ENCODE measurements around the gene PLEKHM2. TPM values are rescaled to one million over a fixed set of nuclear protein-coding genes. Genes with fewer than 3 reads are reported as not detected.

Gene PLEKHM2
- total and polyA plus RNA-seq, 2 of the 8 experiments (the other 6 are each of a cell fraction or from before 2014, with no cell fraction given): 38.3 to 47.6 TPM

GRCh38 chr1:15649937-15650336 is 34.2 kb upstream of the PLEKHM2 start:
- no peaks in the 10 kb centered on the region for H3K23me2 ChIP-seq (ENCODE audit: low read depth, low read length)
- no peak overlapping the region for H3K14ac ChIP-seq (ENCODE audit: insufficient read length)
- H3K36me3 ChIP-seq (ENCODE audit: control insufficient read depth in 2 of 4, insufficient read depth in 4 of 4, low read length in 3 of 4): peaks cover 4 to 50% (median 29%) of the 10 kb centered on the region in 4 experiments; a peak in 7 of 8 replicates
- no peak overlapping the region for H3K56ac ChIP-seq (replicated peaks; ENCODE audit: insufficient read length, low read depth, low read length)
- H2BK12ac ChIP-seq (ENCODE audit: low read depth, low read length): no peak overlapping the region
- H4K91ac ChIP-seq (replicated peaks; ENCODE audit: insufficient read length, low read length): no peak overlapping the region
- no peaks in the 10 kb centered on the region for H4K20me1 ChIP-seq (replicated peaks in 1 of 2; ENCODE audit: control insufficient read depth in 1 of 2, insufficient read depth in 2 of 2, low read length in 2 of 2)
- 93% methylated on average over 1 of the region's 1 CpG; no CpG with 5 or more reads in 1 of the 2 experiments for WGBS, 2 experiments (ENCODE audit: extremely low coverage in 1 of 2, insufficient coverage in 1 of 2, insufficient read length in 1 of 2, insufficient replicate concordance in 2 of 2, low coverage in 1 of 2, low lambda C conversion rate in 2 of 2, missing lambda C conversion rate in 1 of 2)
- H2AFZ ChIP-seq (ENCODE audit: low read length): no peak overlapping the region
- DNase-seq (ENCODE audit: low read depth in 1 of 2, low spot score in 2 of 2) (no peak), FAIRE-seq (no peak)
- H2AK5ac ChIP-seq (ENCODE audit: low read depth, low read length): no peak overlapping the region
- H3K4me1 ChIP-seq (replicated peaks in 1 of 4; ENCODE audit: control insufficient read depth in 3 of 4, insufficient read depth in 4 of 4, low read length in 3 of 4): no peaks in the 10 kb centered on the region
- H2BK15ac ChIP-seq (ENCODE audit: low read length): no peak overlapping the region
- no peak overlapping the region for H4K8ac ChIP-seq (ENCODE audit: extremely low read depth, insufficient read depth, low read length)
- no peak overlapping the region for H4K5ac ChIP-seq (ENCODE audit: insufficient read length, low read depth, low read length)
- peaks cover 0 to 3% of the 10 kb centered on the region in 2 experiments; a peak in 1 of 4 replicates for H3K79me2 ChIP-seq (ENCODE audit: control insufficient read depth in 1 of 2, insufficient read depth in 2 of 2, low read length in 2 of 2)
- no peak overlapping the region for H2BK20ac ChIP-seq (ENCODE audit: low read length)
- POLR2A ChIA-PET (ENCODE audit: partially characterized antibody): interaction anchor here (0.8 kb wide), 1 partner anchor 10 kb away, joined by 3 read pairs; no protein-coding TSS in a partner anchor
- CTCF ChIA-PET (ENCODE audit: partially characterized antibody): interaction anchor here (0.9 to 1.4 kb wide), 3 partner anchors 9 to 20 kb away, joined by 3 to 4 read pairs (median 3); no protein-coding TSS in a partner anchor
- H3K4ac ChIP-seq (replicated peaks; ENCODE audit: insufficient read length, low read depth, low read length): no peak overlapping the region
- no peak overlapping the region for H3K9ac ChIP-seq (replicated peaks in 1 of 4; ENCODE audit: extremely low read depth in 1 of 4, low read depth in 3 of 4, low read length in 3 of 4)
- no peak overlapping the region for H3K27ac ChIP-seq (ENCODE audit: low read depth, low read length)
- H3K9me3 ChIP-seq (ENCODE audit: insufficient read depth in 2 of 2, low read depth in 1 of 2, low read length in 1 of 2): no peaks in the 10 kb centered on the region
- no peaks in the 10 kb centered on the region; the same call in none of the 2 replicates for H3K79me1 ChIP-seq (ENCODE audit: low read depth, low read length)
- H2BK5ac ChIP-seq (ENCODE audit: low read depth, low read length): no peak overlapping the region
- no peaks in the 10 kb centered on the region for H3K27me3 ChIP-seq (replicated peaks in 1 of 4; ENCODE audit: control insufficient read depth in 3 of 4, extremely low read depth in 1 of 4, insufficient read depth in 3 of 4, low read length in 3 of 4)
- no peak overlapping the region for H3K18ac ChIP-seq (ENCODE audit: extremely low read depth, low read length)
- H3K4me3 ChIP-seq (ENCODE audit: extremely low read depth in 1 of 4, insufficient read depth in 2 of 4, low read depth in 3 of 4, low read length in 4 of 4): no peak overlapping the region
- H3K23ac ChIP-seq (ENCODE audit: insufficient read length): no peak overlapping the region
- H2BK120ac ChIP-seq (replicated peaks; ENCODE audit: low read depth, low read length): no peak overlapping the region
- no peak overlapping the region for H3K4me2 ChIP-seq (ENCODE audit: insufficient read depth in 1 of 2, low read depth in 2 of 2, low read length in 2 of 2)
- no peak for TF ChIP-seq RAD21 (IDR thresholded peaks at IDR 0.05 in 1 of 2, conservative IDR thresholded peaks at IDR 0.05 in 1 of 2; ENCODE audit: low read depth in 2 of 2, low read length in 2 of 2)
- TF ChIP-seq TAF7 (optimal IDR thresholded peaks at IDR 0.05; ENCODE audit: borderline replicate concordance, low read depth, low read length): no peak
- TF ChIP-seq BCL11A (IDR thresholded peaks at IDR 0.05; ENCODE audit: low read depth in 2 of 2, low read length in 2 of 2): no peak
- TF ChIP-seq USF2 (IDR thresholded peaks at IDR 0.05; ENCODE audit: low read length): no peak
- no peak for TF ChIP-seq RXRA (IDR thresholded peaks at IDR 0.05; ENCODE audit: insufficient read depth, low read depth, low read length)
- TF ChIP-seq NANOG (IDR thresholded peaks at IDR 0.05; ENCODE audit: insufficient read depth, low read depth, low read length, poor library complexity, severe bottlenecking): no peak
- TF ChIP-seq CHD1 (IDR thresholded peaks at IDR 0.05; ENCODE audit: low read depth, low read length): no peak
- TF ChIP-seq TBP (IDR thresholded peaks at IDR 0.05; ENCODE audit: low read depth, low read length): no peak
- no peak for TF ChIP-seq JUN (IDR thresholded peaks at IDR 0.05; ENCODE audit: low read depth, low read length)
- no peak for TF ChIP-seq HDAC6 (IDR thresholded peaks at IDR 0.05; ENCODE audit: low read depth, low read length)
- no peak for TF ChIP-seq YY1 (IDR thresholded peaks at IDR 0.05; ENCODE audit: low read depth, low read length)
- TF ChIP-seq KDM1A (IDR thresholded peaks at IDR 0.05; ENCODE audit: borderline replicate concordance, low read length): no peak

Measured in H1 (cell line).